HUDEP-2 (cell line): ENCODE data around the gene ROR2.
"Not testable (repeated sequence)": the region's sequence is repeated elsewhere in the genome, so short reads cannot be mapped to it uniquely, and the experiment has no call there.

Source experiments
- DNase-seq, 76 experiments: peaks; one replicate each; lab custom pipeline; 2025; ENCODE audit not compliant: unreplicated experiment in 76 of 76; lab: John Stamatoyannopoulos, UW

Gene ROR2

GRCh38 chr9:91558879-91559278 is 391.1 kb downstream of the ROR2 start:
- no peak for DNase-seq

GRCh38 chr9:91558395-91558794 is 391.6 kb downstream of the ROR2 start:
- DNase-seq: no peak

GRCh38 chr9:91557327-91557726 is 392.7 kb downstream of the ROR2 start:
- no peak for DNase-seq

DNA sequence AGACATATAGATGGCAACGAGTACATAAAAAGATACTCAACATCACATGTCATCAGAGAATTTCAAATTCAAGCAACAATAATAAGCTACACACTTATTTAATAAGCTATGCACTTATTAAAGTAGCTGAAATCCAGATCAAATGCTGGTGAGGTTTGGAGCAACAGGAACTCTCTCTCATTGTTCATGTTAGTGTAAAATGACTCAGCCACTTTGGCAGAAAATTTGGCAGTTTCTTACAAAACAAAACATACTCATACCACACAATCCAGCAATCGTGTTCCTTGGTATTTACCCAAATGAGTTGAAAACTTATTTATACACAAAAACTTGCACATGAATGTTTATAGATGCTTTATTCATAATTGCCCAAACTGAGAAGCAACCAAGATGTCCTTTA is 394.9 kb downstream of the ROR2 start:
- DNase-seq: no peak

GRCh38 chr9:91549177-91549576 is 400.9 kb downstream of the ROR2 start:
- no peak for DNase-seq

DNA sequence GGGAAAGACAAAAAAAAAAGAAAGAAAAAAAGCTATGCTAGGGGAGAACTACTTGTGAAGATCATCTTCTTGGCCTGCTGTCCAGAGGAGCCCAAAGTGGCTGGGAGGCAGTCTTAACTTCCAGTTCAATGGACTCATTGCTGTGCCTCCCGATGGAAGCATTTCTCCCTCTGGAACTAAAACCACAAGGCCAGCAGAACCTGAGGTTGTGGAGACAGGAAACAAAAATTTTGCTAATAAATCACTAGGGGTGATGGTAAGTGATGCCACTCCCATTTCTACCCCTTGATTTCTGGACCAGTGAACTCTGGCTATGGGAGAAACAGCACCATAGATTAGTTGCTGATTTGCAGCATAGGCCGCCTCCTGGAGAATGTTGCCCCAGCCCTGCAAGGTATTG is 402.9 kb downstream of the ROR2 start:
- DNase-seq: no peak

DNA sequence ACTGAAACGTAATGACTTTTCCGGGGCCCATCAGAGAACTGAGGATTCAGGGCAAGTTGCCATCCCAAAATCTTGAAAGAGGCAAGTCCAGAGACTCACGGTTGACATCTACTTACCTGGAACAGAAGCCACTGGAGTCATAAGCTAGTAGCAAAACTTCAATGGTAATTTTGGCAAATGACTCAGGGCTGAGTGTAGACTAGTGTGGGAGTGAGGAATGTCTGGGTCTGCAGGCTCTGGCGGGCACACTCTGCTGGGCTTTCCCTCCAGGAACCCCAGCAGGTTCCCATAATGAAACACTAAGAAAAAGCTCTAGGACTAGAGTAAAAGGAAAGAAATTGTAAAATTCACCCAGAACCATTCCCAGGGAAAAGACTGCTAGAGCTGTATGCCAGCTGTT is 403.5 kb downstream of the ROR2 start:
- DNase-seq: no peak

GRCh38 chr9:91541734-91542133 is 408.3 kb downstream of the ROR2 start:
- DNase-seq: no peak

GRCh38 chr9:91540506-91540905 is 409.5 kb downstream of the ROR2 start:
- not testable (repeated sequence) for DNase-seq

- DNase-seq: no peak
Measured at GRCh38 chr9:91536211-91536691, 413.8 kb downstream of the ROR2 start.

GRCh38 chr9:91534374-91534773 is 415.7 kb downstream of the ROR2 start:
- DNase-seq: no peak

GRCh38 chr9:91533382-91533781 is 416.6 kb downstream of the ROR2 start:
- DNase-seq: no peak

DNA sequence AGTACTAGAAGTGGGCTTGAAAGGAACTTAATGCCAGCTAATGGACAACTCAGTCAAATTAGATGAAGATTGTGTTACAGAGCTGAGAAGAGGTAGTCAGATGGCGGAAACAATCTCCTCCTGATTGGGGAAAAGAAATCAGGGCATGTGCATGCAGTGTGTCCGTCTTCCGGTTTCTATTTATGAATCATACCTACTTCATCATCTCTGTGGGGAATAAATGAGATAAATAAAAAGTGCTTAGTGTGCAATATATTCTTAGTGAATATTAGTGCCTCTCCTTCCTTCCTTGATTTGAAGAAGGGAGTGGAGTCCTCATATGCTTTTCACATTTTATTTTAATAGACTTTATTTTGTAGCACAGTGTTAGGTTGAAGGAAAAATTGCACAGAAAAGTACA is 417.7 kb downstream of the ROR2 start:
- DNase-seq: no peak

DNA sequence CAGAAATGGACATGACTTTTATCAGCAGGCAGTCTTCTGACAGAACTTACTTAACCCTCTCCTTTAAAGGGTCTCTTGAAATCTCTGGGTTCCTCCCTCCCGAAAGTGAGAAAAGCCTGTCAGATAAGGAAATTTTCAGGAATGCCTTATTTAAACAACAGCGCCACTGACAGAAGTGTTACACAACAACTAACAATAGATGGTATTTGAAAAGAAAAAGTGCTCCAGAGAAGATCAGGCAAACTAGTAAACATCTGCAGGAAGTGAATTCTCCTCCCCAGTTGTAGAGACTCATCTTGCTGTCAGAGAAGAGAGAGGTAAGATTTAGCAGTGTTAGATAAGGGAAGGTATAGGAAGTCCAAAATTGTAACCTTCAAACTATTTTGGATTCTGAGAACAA is 419.2 kb downstream of the ROR2 start:
- DNase-seq: no peak

GRCh38 chr9:91522481-91522880 is 427.5 kb downstream of the ROR2 start:
- DNase-seq: no peak

- DNase-seq: no peak
Measured at GRCh38 chr9:91519520-91520277, 430.3 kb downstream of the ROR2 start.

DNA sequence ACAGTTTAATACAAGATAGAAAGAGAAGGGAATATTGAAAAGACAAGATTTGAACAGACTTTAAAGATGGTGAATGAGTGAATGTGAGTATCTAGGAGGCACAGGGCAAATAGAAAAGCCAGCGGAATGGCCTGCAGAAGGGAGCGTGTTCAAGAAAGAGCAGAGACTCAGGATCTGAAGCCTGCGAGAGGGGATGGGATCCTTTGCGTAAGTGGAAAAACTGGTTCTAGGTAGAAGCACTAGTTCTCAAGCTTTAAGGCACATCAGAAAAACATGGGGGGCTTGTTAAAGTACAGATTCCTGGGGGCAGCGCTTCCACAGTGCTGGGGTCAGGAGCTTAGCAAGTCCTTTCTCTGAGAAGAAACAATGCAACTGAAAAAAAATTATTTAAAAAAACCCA is 431.6 kb downstream of the ROR2 start:
- DNase-seq: no peak

GRCh38 chr9:91517801-91518200 is 432.2 kb downstream of the ROR2 start:
- DNase-seq: no peak

GRCh38 chr9:91517332-91517731 is 432.7 kb downstream of the ROR2 start:
- DNase-seq: not testable (repeated sequence)

GRCh38 chr9:91516777-91517176 is 433.3 kb downstream of the ROR2 start:
- DNase-seq: no peak

DNA sequence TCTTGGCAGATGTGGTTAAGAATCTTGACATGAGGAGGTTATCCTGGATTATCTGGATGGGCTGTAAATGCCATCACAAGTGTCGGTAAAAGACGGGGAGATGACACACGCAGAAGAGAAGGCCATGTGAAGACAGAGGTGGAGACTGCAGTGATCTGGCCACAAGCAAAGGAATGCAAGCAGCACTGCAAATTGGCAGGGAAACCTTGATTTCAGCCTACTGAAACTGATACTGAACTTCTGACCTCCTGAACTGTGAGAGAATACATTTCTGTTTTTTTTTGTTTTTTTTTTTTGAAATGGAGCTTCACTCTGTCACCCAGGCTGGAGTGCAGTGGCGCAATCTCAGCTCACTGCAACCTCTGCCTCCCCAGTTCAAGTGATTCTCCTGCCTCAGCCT is 433.9 kb downstream of the ROR2 start:
- no peak for DNase-seq

- peak in 17 of 76 experiments; percentile 1 to 57 (median 31) for DNase-seq
Measured at GRCh38 chr9:91515074-91515687, 434.8 kb downstream of the ROR2 start.
